HG03378 (cell line): ENCODE measurements around the gene HCAR2.
A peak's percentile ranks its signal among the peaks of the same experiment; 100 is the strongest.
"Not testable (repeated sequence)": the region's sequence is repeated elsewhere in the genome, so short reads cannot be mapped to it uniquely, and the experiment has no call there.

Experiments
- ATAC-seq: cut with Tn5 transposase; IDR thresholded peaks from one replicate; pipeline ENCODE4 v1.9.1; 2021; ENCODE audit warnings: mild to moderate bottlenecking, moderate library complexity; ENCODE audit not compliant: unreplicated experiment

Gene HCAR2

DNA sequence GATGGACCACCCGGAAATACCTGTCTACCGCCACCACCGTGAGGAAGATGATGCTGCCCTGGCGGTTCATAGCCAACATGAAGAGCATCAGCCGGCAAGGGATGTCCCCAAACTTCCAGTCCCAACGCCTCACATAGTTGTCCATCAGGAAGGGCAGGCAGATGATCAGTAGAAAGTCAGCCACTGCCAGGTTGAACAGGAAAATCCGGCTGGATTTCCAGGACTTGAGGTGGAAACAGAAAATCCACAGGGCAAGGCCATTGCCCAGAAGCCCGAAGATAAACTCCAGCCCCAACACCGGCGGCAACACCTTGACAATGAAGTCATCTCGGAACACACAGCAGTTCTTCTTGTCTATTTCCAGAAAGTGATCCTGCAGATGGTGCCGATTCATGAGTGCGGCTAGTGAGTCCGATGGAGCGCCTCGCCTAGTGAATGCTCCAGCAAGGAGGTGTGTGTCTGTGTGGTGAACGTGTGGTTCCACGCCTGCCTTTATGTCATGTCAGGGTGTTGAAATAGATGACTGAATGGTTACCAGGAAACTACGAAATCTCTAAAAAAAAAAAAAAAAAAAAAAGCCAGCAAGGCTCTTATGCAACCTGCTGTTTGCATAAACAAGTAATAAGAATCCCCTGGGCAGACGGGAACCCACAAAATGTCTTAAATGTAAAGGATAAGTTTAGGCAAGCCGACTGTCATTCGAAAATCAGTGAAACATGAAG is at the start of gene HCAR2:
HCAR2 (minus strand) TSS at position 468 of the 722 bp plus-strand sequence; CDS start at position 394, 74 bp downstream.
- not testable (repeated sequence) for ATAC-seq

DNA sequence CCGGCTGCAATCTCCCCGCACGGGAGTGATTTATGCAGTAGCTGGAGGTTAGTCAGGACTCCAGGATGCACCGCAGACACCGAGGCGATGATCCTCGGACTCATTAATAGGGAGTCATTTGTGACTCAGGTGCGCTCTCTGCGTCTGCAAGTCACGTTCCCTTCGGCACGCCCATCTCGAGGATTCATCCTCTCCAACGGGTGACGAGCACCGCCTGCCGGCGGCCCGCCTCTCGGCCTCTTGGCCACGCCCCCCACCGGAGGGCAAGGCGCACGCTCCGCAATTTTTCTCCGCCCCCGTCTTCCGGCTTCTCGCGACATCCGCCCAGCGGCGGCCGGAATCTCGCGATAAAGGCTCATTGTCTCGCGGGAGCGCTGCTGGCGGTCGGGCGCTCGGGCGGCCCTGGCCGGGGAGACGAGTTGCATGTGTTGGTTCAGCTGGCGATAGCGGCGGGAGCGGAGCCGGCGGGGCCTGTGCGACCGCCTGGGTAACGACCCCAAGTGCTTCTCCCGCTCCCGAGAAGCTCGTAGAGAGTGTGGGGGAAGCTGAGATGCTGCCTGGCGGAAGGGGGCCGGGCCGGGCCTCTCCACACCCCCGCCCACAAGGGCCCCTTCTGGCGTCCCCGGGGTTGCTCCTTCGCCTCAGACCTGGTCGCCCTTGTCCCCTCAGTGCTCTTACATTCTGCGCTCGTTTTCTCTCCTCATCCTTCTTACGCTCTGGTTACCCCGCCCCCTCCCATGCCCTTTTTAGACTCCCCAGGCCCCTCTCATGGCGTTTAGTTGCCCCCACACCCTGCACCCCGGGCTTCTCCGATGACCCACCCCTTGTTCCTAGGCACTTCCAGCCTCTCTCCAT is 49.5 kb upstream of the HCAR2 start, which contains the start of gene DENR:
DENR (plus strand) TSS at position 361 of the 855 bp plus-strand sequence. CDS start 878 bp downstream, outside the sequence.
- peak; percentile 93 for ATAC-seq

DNA sequence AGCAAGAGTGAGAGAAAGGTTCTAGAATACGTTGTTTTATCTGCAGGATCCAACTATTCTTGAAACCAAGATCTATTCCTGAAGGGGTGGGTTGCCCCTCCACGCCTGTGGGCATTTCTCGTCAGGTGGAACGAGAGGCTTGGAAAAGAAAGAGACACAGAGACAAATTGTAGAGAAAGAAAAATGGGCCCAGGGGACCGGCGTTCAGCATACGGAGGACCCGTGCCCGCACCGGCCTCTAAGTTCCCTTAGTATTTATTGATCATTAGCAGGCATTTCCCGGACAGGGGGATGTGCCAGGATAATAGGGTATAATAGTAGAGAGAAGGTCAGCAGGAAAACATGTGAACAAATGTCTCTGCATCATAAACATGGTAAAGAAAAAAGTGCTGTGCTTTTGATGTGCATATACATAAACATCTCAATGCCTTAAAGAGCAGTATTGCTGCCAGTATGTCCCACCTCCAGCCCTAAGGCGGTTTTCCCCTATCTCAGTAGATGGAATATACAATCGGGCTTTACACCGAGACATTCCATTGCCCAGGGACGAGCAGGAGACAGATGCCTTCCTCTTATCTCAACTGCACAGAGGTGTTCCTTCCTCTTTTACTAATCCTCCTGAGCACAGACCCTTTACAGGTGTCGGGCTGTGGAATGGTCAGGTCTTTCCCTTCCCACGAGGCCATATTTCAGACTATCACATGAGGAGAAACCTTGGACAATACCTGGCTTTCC is 47.8 kb upstream of the HCAR2 start:
- ATAC-seq, result not testable (repeated sequence)

DNA sequence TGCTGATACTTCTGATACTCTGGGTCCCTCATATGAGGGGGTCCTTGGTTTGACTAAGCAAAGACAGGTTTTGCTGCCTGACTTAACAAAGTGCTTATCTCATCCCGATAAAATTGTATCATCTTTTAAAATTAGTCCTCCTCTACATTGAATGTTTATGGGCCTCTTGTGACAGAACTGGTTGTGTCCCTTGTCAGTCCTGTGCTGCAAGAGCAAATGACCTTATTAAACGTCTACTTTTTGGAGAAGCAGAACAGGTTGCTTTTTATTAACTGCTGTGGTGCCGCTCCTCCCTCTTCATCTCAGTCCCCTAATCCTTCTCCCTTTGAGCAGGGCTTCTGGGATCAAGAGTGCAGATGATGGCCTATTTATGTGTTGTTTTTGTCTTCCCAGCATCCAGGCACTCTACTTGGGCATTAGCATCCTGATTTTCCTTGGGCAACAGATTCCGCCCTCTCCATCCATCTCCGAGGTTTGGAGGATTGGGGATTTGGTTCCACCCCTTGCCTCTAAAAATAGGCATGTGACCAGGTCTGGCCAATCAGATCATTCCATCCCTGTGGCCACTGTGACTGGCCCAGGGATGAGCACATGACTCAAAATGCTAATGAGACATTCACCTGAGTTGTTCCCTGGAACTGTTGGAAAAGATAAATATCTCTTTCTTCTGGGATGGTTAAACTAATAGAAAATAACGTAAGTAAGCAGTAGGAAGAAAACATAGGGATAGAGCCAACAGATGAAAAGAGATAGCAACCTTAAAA is 46.6 kb upstream of the HCAR2 start:
- ATAC-seq, result no peak

DNA sequence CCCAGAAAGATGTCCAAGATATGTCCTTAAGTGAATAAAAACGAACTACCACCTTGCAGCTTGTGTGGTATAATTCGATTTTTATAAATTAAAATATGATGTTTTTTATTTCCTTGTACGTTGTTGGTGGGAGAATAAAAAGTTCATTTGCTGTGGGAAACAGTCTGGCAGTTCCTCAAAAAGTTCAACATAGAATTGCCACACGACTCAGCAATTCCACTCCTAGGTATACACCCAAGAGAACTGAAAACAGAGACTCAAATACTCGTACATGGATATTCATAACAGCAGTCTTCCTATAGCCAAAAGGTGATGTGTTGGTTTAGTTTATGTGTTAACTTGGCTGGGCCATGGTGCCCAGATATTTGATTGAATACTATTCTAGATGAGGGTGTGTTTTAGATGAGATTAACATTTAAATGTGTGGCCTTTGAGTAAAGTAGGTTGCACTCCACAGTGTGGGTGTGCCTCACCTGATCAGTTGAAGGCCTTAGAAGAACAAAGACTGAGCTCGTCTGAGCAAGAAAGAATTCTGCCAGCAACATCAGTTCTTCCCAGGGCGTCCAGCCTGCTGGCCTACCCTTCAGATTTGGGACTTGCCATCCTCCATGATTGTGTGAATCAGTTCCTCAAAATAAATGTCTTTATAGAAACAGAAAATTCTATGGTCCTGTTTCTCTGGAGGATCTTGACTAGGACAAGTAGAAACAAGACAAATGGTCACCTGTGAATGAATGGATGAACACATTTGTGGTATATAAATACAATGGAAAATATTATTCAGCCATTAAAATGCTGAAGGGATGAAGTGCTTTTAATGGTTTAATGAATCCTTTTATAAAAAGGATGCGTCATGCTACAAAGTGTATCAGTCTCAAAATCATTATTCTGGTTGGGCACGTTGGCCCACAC is 44.3 kb upstream of the HCAR2 start:
- no peak for ATAC-seq

DNA sequence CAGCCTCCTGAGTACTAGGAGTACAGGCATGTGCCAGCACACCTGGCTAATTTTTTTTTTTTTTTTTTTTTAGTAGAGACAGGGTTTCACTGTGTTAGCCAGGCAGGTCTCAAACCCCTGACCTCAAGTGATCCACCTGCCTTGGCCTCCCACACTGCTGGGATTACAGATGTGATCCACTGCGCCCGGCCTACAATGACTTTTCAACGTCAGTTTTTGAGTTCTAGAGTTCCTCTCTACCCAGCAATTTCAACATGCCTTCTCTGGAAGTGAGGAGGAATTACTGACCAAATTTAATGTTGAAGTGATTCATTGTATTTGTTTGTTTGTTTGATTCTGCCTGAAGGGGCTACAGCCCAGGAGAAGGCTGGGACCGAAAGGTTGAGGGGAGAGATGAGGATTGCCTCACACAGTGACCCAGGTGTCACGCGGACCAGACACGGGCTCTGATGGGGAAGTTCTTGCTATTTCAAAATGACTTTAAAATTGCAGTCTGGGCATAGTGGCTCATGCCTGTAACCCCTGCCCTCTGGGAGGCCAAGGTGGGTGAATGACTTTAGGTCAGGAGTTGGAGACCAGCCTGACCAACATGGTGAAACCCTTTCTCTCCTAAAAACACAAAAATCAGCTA is 40.9 kb upstream of the HCAR2 start:
- ATAC-seq, result no peak

DNA sequence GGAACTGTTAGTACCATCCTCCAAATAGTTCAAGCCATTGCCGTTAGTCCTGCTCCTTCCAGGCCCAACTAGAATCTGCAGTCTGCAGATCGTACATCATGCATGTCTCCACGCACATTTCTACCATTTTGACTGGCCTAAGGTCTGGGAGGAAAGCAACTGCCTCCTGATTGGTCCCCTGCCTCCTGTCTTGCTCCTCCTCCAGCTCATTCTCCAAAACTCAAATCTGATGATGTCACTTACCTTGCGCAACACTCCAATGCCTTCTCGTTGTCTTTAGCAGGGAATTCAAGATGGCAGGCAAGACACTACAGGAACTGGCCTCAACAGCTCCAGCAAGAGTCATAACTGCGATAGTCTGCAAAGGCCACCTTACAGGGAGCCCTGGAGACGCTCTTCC is 37.2 kb upstream of the HCAR2 start:
- no peak for ATAC-seq

DNA sequence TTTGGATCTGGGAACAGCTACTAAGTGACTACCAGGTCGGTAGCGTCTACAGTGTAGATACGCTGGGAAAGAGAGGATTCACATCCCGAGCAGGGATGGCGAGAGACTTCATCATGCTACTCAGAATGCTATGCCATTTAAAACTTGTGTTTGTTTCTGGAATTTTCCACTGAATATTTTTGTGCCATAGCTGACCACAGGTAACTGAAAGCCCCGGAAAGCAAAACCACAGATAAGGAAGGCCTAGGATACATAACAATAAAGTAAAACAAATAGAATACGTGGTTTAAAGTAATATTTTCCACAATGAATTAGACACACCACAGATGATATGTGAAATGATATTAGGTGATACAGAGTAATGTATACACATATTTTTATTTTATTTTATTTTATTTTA is 35.4 kb upstream of the HCAR2 start:
- no peak for ATAC-seq

DNA sequence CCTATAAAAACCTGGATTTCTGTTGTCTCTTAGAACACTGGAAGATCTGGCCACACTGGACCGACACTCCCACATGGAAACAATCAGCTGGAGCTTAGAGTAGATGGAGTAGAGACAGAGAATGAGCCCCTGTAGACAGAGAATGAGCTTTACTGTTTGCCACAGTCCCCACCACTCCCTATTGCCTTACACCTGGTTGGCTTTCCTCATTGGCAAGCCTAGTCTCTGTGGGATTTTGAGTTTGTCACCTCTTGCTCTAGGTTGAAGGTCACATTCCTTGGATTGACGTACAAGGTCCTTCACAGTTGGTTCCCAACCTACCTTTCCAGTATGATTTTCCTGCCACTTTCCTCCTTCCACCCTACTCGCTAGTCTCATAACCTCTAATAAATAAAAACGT is 29.5 kb upstream of the HCAR2 start:
- no peak for ATAC-seq

DNA sequence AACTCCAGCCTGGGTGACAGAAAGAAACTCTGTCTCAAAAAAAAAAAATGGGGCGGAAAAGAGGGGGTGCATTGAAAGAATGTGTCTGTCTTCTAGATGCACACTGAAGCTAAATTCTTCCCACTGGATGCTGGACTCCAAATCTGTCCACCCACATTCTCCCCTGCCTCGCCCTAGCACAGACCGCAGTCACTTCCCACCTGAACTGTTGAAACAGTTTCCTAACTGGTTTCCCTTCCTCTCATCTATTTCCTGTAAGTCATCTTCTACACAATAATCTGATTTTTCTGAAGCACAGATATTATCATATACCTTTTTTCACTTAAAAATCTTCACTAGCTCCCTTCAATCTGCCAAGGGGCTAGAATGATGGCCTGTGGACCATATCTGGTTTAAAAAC is 29.0 kb upstream of the HCAR2 start:
- ATAC-seq, result no peak

DNA sequence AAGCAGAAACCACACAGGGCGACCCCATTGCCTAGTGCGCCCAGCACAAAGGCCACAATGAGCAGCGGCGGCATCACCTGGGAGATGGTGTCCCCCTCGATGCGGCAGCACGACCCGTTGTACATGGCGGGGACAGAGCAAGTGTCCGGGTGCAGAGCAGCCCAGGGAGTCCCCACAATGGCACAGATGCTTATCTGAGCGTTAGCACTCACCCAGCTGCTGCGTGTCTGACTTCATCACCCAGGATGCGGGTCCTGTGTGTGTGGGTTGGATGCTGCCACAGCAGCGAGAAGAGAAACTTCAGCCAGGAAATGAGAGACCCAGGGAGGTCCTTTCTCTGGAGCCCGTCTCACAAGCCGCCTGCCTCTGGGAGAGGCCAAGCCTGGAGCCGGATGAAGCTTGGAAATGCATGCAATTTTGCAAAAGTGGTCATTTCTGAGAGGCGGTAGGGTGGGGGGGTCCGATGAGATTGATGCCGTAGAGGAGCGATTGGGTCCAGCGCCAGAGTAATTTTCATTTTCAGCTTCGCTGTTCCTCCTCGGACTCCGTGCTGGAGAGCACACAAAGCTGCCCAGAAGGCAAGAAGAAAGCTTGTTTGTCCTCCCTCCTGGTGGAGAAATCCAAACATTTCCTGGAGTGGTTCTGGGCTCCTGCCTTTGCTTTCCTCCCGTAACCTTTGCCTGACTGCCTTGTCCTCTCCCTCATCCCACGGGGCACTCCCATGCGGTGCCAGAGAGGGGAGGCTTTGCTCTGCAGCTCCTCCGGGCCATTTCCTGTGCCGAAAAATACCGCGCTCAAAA is 27.3 kb upstream of the HCAR2 start, which contains the start of gene HCAR1:
HCAR1 (minus strand) TSS at position 630 of the 800 bp plus-strand sequence; CDS start at position 125, 505 bp downstream.
- ATAC-seq, result no peak

DNA sequence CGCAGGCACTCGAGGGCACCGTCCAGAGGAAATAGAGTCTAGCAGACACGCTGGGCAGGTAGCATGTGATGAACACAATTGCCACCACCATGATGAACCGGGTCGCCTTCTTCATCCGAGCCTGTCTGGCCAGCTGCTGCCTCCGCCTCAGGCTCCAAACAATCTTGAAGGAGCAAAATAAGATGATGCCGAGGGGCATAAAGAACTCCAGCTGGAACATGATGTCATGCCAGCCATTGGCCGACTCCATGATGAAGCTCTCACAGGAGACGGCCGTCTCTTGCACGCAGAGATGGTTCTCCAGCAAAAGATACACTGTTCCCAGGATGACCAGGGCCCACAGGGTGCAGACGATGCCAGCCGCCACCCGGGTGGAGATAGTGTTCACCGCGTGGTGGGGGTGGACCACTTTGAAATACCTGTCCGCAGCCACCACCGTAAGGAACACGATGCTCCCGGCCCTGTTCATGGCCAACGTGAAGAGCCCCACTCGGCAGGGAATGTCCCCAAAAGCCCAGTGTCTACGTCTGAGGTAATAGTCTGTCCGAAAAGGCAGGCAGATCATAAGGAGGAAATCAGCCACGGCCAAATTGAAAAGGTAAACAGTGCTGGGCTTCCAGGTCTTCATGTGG is 26.5 kb upstream of the HCAR2 start:
- ATAC-seq, result no peak

DNA sequence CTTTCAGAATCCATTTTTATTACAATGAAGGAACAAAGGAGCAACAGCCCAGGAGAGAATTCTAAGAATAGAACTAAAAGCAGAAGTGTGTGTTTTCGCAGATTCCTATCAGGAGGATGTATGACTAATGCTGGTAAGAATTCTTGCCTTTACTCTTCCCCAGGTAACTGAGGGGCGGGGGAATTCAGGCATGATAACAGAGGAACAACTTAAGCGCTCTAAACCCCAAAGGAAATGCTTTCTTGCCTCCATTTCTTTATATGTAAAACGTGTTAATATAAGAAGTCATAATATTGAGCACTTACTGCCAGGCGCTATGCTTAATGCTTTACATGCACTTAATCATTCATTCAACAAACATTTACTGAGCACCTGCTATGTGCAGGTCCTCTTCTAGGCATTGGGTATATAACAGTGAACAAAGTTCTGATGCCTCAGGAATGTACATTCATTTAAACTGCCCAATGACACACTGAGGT is 23.0 kb upstream of the HCAR2 start:
- ATAC-seq, result no peak

DNA sequence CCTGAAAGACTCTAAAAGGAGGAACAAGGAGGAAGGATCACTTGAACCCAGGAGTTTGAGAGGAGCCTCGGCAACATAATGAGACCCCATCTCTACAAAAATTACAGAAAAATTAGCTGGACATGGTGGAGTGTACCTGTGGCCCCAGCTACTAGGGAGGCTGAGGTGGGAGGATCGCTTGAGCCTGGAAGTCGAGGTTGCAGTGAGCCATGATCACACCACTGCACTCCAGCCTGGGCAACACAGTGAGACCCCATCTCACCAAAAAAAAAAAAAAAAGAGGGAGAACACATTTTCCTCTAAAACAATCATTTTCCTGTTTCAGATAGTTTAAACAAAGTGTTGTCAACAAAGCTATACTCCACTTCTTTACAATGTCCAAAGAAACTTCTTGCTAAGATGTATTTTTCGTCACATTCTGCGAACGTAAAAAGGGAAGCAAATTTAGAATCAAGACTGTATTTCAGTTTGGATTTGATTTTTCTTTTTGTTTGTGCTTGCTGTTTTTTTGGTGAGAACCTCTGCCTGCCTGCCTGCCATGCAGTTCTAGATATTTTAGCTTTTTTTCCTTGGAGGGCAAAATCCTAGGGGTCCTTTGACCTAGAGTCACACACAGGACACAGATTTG is 22.4 kb upstream of the HCAR2 start:
- ATAC-seq, result no peak

DNA sequence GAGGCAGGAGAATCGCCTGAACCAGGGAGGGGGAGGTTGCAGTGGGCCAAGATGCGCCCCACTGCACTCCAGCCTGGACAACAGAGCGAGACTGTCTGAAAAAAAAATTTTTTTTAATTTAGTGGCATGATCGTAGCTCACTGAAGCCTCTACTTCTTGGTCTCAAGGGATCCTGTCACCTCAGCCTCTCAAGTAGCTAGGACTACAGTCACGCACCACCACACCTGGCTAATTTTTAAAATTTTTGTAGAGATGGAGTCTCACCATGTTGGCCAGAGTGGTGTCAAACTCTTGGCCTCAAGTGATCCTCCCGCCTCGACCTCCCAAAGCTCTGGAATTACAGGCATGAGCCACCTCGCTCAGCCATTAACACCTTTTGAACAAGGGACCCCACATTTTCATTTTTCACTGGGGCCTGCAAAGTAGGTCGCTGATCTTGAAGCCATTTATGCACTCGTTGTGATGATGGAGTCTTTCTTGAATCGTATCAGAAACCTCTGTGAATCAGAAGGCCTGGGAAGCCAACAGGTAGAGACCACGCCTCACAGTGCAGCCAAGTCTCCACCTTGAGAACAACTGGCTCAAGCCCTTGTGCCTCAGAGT is 21.6 kb upstream of the HCAR2 start:
- peak; percentile 41 for ATAC-seq

DNA sequence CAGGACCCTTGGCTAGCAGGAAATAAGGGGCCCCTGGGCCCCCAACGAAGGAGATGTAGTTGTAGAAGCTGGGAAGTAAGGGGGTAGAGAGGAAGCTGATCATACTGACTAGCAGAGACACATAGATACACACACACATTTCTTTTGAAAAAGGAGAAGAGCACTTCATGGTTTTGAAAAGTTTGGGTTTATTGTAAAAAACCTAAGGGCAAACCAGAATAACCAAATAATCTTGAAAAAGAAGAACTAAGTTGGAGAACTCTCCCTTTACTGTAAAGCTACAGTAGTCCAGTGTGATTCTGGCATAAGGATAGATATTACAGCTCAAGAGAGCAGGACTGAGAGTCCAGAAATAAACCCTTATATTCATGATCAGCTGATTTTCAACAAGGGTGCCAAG is 19.2 kb upstream of the HCAR2 start:
- ATAC-seq, result no peak
